ENCODE data around the gene NAIF1.
A peak's percentile ranks its signal among the peaks of the same experiment; 100 is the strongest.
"Not testable (repeated sequence)": the region's sequence is repeated elsewhere in the genome, so short reads cannot be mapped to it uniquely, and the experiment has no call there.

The NAIF1 gene

GRCh38 chr9:128061275-128061960 lies 5.7 kb downstream of the NAIF1 start:
- Mint-ChIP-seq H3K27ac (peak overlapping the region; percentile 80), H3K36me3 (ENCODE audit: low read depth) (peaks cover 5% of the 10 kb centered on the region), H3K9me3 (no peaks in the 10 kb centered on the region), H3K4me3 (peak overlapping the region; percentile 61), H3K4me1 (ENCODE audit: low read depth) (peaks cover 51% of the 10 kb centered on the region), H3K27me3 (no peaks in the 10 kb centered on the region)

GRCh38 chr9:128059365-128059983 lies 7.6 kb downstream of the NAIF1 start:
- no peak overlapping the region for H3K27ac Mint-ChIP-seq
- H3K4me3 Mint-ChIP-seq, result no peak overlapping the region
- no peaks in the 10 kb centered on the region for H3K9me3 Mint-ChIP-seq
- H3K36me3 Mint-ChIP-seq (ENCODE audit: low read depth), result peaks cover 5% of the 10 kb centered on the region
- H3K27me3 Mint-ChIP-seq, result no peaks in the 10 kb centered on the region
- H3K4me1 Mint-ChIP-seq (ENCODE audit: low read depth), result peaks cover 35% of the 10 kb centered on the region

GRCh38 chr9:128057724-128058409 lies 9.3 kb downstream of the NAIF1 start:
- Mint-ChIP-seq H3K4me1 (ENCODE audit: low read depth) (peaks cover 23% of the 10 kb centered on the region), H3K36me3 (ENCODE audit: low read depth) (no peaks in the 10 kb centered on the region), H3K9me3 (no peaks in the 10 kb centered on the region), H3K4me3 (no peak overlapping the region), H3K27me3 (no peaks in the 10 kb centered on the region), H3K27ac (no peak overlapping the region)

- Mint-ChIP-seq H3K4me1 (ENCODE audit: low read depth) (peaks cover 15% of the 10 kb centered on the region), H3K36me3 (ENCODE audit: low read depth) (no peaks in the 10 kb centered on the region), H3K9me3 (no peaks in the 10 kb centered on the region), H3K27me3 (no peaks in the 10 kb centered on the region), H3K27ac (no peak overlapping the region), H3K4me3 (no peak overlapping the region)
Measured at GRCh38 chr9:128056887-128057723, 10.0 kb downstream of the NAIF1 start.

- Mint-ChIP-seq H3K27me3 (no peaks in the 10 kb centered on the region), H3K9me3 (no peaks in the 10 kb centered on the region), H3K4me1 (ENCODE audit: low read depth) (peaks cover 5% of the 10 kb centered on the region), H3K27ac (no peak overlapping the region), H3K4me3 (no peak overlapping the region), H3K36me3 (ENCODE audit: low read depth) (no peaks in the 10 kb centered on the region)
Measured at GRCh38 chr9:128056086-128056485, 11.0 kb downstream of the NAIF1 start.

- Mint-ChIP-seq H3K36me3 (ENCODE audit: low read depth) (no peaks in the 10 kb centered on the region), H3K27ac (no peak overlapping the region), H3K27me3 (no peaks in the 10 kb centered on the region), H3K9me3 (no peaks in the 10 kb centered on the region), H3K4me3 (no peak overlapping the region), H3K4me1 (ENCODE audit: low read depth) (no peaks in the 10 kb centered on the region)
Measured at GRCh38 chr9:128055344-128056040, 11.6 kb downstream of the NAIF1 start.

GRCh38 chr9:128054087-128054486 lies 13.0 kb downstream of the NAIF1 start:
- H3K27me3 Mint-ChIP-seq, result no peaks in the 10 kb centered on the region
- H3K4me3 Mint-ChIP-seq, result no peak overlapping the region
- H3K36me3 Mint-ChIP-seq (ENCODE audit: low read depth), result no peaks in the 10 kb centered on the region
- H3K9me3 Mint-ChIP-seq, result no peaks in the 10 kb centered on the region
- H3K27ac Mint-ChIP-seq, result no peak overlapping the region
- no peaks in the 10 kb centered on the region for H3K4me1 Mint-ChIP-seq (ENCODE audit: low read depth)

GRCh38 chr9:128053560-128053959 lies 13.6 kb downstream of the NAIF1 start:
- H3K27ac Mint-ChIP-seq, result no peak overlapping the region
- H3K27me3 Mint-ChIP-seq, result no peaks in the 10 kb centered on the region
- H3K36me3 Mint-ChIP-seq (ENCODE audit: low read depth), result no peaks in the 10 kb centered on the region
- H3K4me3 Mint-ChIP-seq, result no peak overlapping the region
- no peaks in the 10 kb centered on the region for H3K4me1 Mint-ChIP-seq (ENCODE audit: low read depth)
- no peaks in the 10 kb centered on the region for H3K9me3 Mint-ChIP-seq

GRCh38 chr9:128051932-128052709 lies 15.0 kb downstream of the NAIF1 start:
- Mint-ChIP-seq H3K4me1 (ENCODE audit: low read depth) (no peaks in the 10 kb centered on the region), H3K4me3 (no peak overlapping the region), H3K27ac (no peak overlapping the region), H3K27me3 (no peaks in the 10 kb centered on the region), H3K36me3 (ENCODE audit: low read depth) (no peaks in the 10 kb centered on the region), H3K9me3 (no peaks in the 10 kb centered on the region)

GRCh38 chr9:128049843-128050242 lies 17.3 kb downstream of the NAIF1 start:
- H3K9me3 Mint-ChIP-seq, result no peaks in the 10 kb centered on the region
- no peak overlapping the region for H3K4me3 Mint-ChIP-seq
- H3K27me3 Mint-ChIP-seq, result no peaks in the 10 kb centered on the region
- H3K27ac Mint-ChIP-seq, result no peak overlapping the region
- H3K4me1 Mint-ChIP-seq (ENCODE audit: low read depth), result no peaks in the 10 kb centered on the region
- no peaks in the 10 kb centered on the region for H3K36me3 Mint-ChIP-seq (ENCODE audit: low read depth)

- H3K36me3 Mint-ChIP-seq (ENCODE audit: low read depth), result no peaks in the 10 kb centered on the region
- H3K27me3 Mint-ChIP-seq, result no peaks in the 10 kb centered on the region
- H3K27ac Mint-ChIP-seq, result no peak overlapping the region
- H3K4me3 Mint-ChIP-seq, result no peak overlapping the region
- no peaks in the 10 kb centered on the region for H3K9me3 Mint-ChIP-seq
- H3K4me1 Mint-ChIP-seq (ENCODE audit: low read depth), result no peaks in the 10 kb centered on the region
Measured at GRCh38 chr9:128048663-128049062, 18.5 kb downstream of the NAIF1 start.

- H3K9me3 Mint-ChIP-seq, result no peaks in the 10 kb centered on the region
- H3K4me3 Mint-ChIP-seq, result no peak overlapping the region
- H3K27ac Mint-ChIP-seq, result no peak overlapping the region
- no peaks in the 10 kb centered on the region for H3K27me3 Mint-ChIP-seq
- H3K4me1 Mint-ChIP-seq (ENCODE audit: low read depth), result peaks cover 2% of the 10 kb centered on the region
- no peaks in the 10 kb centered on the region for H3K36me3 Mint-ChIP-seq (ENCODE audit: low read depth)
Measured at GRCh38 chr9:128047231-128047630, 19.9 kb downstream of the NAIF1 start.

- Mint-ChIP-seq H3K36me3 (ENCODE audit: low read depth) (no peaks in the 10 kb centered on the region), H3K4me3 (no peak overlapping the region), H3K27me3 (no peaks in the 10 kb centered on the region), H3K9me3 (no peaks in the 10 kb centered on the region), H3K27ac (no peak overlapping the region), H3K4me1 (ENCODE audit: low read depth) (peaks cover 14% of the 10 kb centered on the region)
Measured at GRCh38 chr9:128045831-128046230, 21.3 kb downstream of the NAIF1 start.

GRCh38 chr9:128045409-128045808 lies 21.7 kb downstream of the NAIF1 start:
- H3K27me3 Mint-ChIP-seq; H3K9me3 Mint-ChIP-seq; H3K36me3 Mint-ChIP-seq (ENCODE audit: low read depth); H3K4me3 Mint-ChIP-seq; H3K27ac Mint-ChIP-seq: not testable (repeated sequence)
- H3K4me1 Mint-ChIP-seq (ENCODE audit: low read depth), result peaks cover 14% of the 10 kb centered on the region
